ENCODE results near the gene ZNF780B.

The ZNF780B gene

GRCh38 chr19:39982883-39983282 lies 73.1 kb downstream of the ZNF780B start:
- no peak for DNase-seq (ENCODE audit: low read depth in 3 of 3)
